GM18511 (cell line): ENCODE measurements around the gene ADGRD2.

Experiments used
- ATAC-seq: cut with Tn5 transposase; IDR thresholded peaks from one replicate; pipeline ENCODE4 v1.9.1; 2021; ENCODE audit warnings: mild to moderate bottlenecking, moderate library complexity; ENCODE audit not compliant: unreplicated experiment

ADGRD2 gene

DNA sequence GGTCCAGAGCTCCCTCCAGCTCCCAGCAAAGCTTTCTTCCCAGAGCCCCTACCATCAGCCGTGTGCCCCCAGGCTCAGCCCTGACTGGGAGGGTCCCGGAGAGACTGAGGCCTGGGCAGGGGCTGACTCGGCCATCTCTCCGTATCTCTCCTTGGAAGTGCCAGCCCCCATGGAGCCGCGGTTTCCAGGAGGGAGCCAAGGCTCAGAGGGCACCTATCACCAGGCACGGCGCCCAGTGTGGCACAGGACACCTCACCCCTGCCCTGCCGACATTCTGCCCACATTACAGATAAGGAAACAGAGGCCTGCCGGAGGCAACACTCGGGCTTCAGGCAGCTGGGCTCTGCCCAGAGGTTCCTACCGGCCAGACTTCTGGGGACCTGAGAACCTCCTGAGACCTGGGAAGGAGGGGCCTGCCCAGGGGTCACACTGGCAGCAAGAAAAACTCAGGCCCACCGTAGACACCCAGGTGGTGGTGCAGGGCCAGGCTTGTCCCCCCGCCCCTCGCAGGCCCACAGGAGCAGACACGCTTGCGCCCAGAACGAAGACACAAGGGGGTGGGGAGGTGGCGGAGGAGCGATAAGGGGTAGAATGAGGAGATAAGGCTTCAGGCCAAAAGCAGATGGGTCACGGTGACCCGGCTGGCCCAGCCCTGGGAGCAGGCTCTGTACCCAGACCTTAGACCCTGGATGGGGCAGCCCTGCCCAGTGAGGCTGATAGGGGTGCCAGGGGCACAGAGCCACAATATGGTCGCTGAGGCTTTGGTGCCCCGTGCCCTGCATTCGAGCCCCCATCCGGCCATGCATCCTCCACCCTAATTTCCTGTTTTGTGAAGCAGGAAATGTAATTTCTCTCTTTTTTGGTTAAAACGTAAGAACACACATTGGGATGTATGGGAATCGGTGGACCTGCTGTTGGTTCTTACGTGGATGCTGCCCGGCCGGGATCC lies 45.1 kb downstream of the ADGRD2 start:
- no peak for ATAC-seq

DNA sequence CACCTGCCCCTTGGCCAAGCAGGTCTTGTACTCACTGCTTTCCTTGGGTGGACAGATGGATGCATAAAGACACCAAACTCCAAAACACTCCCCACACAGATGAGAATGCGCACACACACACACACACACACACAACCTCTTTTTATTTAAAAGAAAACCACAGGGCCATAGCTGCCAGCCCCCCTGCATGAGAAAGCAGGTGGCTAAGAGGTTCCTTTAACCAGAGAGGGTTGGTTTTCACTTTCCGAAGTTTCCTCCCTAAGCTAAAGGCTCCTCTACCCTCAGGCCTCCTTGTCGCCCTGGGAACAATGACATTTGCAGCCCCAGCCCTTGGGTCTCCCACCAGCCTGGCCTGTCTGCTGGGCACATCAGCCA lies 45.8 kb downstream of the ADGRD2 start:
- ATAC-seq, result no peak

DNA sequence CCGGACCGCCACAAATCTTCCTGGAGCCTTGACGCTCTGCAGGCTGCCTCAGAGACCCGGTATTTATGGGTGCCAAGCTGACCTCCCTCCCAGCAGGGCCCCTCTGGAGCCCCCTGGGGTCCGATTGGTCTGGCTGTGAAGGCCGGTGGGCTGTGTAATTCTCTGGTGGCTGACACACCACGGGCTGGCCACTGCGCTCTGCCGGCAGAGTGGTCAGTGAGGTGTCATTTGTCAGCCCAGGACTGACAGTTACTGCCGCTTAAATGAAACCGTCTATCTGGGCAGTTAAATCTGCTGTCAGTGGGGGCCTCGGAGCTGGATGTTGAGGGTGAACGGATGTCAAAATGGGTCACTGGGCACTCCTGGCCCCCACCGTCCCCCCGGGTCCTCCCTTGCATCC lies 46.2 kb downstream of the ADGRD2 start:
- ATAC-seq, result no peak

DNA sequence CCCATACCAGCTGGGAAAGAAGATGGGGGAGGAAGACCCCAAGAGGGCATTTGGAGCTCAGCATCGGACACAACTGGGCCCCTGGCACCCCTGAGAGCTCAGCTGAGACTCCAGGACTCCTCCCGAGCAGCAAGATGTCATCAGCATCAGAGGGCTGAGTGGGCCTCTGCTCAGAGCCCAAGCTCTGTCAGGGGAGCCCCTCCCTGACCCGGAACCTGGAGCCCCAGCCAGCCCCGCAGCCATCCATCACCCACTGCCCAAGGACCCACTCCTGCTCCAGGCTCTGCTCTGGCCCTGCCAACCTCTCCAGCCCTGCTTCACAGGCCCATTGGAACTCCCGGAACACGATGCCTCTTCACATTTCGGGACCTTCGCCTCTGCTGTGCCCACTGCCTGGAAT lies 47.2 kb downstream of the ADGRD2 start:
- ATAC-seq, result no peak

DNA sequence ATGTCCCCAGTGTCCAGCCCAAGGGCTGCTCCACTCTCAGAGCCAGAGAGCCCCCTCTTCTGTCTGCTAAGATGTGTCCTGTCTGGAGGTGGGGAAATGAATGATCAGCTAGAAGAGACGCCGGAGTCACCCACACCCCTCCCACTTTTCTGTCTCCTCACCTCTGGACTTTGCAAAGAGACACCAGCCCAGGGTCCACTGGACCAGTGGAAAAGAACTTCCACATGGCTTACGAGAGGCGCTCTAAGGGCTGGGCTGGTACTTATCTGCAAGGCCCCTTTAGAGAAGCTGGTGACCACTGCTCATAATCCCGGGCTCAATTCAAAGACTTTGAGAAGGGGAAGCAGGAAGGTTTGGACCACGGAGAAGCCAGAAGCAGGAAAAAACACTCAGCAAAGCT lies 47.8 kb downstream of the ADGRD2 start:
- ATAC-seq, result no peak

DNA sequence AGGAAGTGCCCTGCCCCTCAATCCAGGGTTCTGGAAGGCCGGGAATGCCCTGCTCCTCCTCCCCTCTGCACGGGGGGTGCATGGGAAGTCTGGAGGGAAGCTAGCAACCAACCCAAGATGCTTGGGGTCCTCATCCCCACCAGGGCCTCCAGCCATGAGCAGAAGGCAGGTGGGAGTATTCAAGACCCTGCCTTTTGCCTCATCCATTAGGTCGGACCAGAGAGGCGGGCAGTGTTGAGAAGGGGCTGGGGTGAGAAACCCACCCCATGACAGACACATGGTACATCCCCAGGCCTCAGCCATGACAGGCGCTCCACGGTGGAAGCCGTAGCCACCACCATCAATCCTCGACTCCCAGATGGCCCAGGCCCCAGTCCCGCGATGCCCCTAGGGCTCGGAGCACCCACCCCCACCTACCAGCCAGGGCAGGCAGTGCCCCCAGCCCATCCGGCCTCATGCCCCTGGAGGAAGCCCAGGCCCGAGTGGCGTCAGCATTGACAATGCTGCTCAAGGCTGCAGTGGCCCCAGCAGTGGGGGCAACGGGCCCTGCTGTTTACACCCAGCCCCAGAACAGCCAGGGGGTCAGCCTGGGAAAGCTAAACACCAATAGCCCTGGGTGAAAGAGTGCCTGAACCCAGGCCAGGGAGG lies 48.4 kb downstream of the ADGRD2 start:
- no peak for ATAC-seq

DNA sequence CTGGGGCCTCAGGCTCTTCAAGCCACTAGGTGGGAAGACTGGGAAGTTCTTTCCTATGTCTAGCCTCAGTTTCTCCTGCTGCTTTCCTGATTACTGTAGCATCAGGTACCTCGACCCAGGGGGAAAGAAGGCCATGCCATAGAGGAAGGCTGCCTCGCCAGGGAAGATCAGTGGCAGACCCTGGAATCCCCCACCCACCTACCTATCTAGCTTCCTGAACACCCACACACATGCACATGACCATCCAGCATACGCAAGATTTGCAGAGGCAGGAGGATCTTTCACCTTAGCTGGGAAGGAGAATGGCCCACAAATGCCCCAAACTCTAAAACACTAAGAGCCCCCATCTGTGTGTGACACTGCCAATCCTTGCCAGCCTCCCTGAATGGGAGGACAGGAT lies 49.0 kb downstream of the ADGRD2 start:
- ATAC-seq, result no peak

DNA sequence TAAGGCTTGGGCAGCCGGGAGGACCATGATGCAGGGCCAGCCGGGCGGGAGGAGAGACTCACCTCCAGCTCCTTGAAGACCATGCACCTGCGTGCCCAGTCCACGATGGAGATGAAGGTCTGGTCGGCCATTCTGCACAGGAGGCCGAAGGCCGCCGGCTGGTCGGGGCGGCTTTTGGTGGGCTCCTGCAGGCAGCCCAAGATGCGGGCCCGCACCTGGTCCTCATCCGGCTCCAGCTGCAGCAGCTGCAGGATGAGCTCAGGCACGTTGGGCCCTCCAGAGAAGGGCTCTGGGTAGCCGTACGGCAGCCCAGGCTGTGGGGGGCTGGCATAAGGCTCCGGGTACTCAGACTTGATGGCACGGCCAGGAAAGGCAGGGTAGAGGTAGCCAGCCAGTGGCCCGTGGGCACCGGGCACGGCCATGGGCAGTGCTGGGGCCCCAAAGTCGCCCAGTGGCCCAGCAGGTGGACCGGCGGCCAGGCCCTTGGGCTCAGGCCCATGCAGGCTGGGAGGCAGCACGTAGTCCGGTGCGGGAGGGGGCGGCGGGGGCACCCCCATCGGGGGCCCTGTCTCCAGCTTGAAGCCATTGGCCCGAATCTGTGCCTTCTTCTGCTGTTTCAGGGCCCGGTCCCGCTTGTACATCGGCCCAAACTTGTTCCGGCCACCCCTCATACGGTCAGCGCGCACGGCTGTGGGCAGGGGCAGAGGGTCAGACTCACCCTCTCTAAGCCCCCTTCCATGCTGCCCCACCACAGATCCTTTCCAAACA lies 50.0 kb downstream of the ADGRD2 start:
- ATAC-seq, result no peak

DNA sequence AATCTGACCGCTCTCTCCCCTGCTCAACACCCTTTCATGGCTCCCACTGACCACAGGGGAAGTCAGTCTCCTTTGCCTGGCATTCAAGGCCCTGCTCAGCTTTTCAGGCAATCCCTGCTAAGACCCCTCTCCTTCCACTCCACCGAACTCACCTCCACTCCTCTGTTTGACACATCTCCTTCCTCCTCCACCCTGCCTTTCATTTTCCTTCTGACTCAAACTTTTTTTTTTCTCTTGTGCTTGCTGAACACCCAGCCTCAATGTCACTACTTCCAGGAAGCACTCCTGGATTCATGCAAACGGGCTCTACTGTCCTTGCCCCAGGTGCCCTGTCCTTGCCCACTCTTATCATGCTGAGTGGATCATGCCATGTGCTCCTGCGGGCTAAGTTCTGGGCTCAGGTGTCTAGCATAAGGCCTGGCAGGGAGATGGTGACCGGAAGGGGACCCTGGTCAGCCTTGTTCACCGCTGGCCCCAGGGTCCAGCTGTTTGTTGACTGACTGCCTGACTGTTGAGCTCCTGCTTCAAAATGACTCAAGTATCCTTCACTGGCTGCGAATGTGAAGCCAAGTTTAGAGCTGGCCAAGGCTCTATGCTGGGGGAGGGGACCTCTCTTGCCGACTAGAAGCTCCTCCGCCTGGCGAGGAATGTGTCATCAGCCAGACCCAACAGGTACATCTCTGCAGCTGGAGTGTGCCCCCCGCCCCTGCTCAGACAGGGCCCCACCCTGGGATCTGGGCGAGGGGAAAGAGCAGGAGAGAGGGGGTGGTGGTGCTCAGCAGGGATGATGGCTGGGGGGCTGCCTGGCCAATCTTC lies 50.8 kb downstream of the ADGRD2 start:
- no peak for ATAC-seq

DNA sequence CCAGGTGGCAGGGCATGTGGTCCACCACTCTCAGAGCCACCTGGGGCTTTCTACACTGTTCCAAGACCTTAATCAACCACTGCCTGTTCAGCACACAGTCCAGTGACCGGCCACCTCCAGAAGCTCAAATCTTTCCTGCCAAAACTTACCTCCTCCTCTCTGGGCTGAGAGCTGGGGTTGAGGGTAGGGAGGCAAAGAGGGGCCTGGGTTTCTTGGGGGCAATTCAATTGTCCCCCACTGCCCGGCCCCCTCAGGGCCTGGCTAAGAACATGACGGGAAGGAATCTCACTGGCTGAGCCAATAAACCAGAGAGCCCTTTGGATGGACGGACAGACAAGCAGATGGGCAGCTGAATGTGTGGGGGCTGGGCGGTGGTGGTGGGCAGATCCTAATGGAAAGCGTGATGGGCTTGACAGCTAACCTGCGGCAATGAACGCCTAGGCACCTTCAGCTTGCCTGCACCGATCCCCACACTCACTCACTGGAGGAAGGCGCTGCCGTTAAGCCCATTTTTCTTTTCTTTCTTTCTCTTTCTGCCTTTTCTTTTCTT lies 51.6 kb downstream of the ADGRD2 start:
- ATAC-seq, result no peak

DNA sequence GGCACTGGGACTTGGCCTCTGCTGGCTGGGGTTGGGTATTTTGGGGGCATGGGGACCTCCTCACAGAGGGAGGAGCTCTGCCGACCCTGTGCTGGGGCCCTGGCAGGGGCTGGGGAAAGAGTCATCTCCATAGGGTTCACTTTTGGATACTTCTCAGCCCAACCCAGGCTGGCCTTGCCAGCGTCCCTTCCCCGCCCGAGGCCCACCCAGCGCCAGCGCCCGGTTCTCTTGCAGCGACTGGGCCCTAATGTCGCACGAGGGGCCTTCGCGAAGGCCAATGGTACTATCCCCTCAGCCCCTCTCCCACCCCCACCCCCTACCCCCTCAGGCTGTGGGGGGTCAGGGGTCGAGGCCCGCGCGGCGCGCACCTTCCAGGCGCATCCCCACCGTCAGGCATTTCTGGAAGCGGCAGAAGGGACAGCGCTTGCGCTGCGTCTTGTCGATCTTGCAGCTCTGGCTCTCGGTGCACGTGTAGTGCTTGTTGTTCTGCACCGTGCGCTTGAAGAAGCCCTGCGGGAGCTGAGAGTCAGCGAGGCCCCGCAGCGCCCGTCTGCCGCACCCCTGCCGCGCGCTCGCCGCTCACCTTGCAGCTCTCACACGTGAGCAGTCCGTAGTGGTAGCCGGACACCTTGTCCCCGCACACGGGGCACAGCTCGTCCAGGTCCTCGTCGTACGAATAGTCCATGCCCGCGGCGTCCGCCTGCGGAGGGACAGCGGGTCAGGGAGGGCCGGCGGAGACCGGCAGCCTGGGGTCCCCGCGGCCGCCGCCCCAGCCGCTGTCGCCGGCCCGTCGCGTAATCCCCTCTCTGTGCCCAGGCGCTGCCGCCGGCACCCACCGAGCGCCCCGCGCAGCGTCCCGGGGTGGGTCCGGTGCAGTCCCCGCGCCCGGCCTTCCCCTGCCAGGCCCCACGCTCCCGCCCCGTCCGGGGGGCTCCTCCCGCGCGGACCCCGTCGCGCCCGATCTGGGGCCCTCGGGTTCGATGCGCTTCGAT lies 52.8 kb downstream of the ADGRD2 start:
- ATAC-seq, result no peak

DNA sequence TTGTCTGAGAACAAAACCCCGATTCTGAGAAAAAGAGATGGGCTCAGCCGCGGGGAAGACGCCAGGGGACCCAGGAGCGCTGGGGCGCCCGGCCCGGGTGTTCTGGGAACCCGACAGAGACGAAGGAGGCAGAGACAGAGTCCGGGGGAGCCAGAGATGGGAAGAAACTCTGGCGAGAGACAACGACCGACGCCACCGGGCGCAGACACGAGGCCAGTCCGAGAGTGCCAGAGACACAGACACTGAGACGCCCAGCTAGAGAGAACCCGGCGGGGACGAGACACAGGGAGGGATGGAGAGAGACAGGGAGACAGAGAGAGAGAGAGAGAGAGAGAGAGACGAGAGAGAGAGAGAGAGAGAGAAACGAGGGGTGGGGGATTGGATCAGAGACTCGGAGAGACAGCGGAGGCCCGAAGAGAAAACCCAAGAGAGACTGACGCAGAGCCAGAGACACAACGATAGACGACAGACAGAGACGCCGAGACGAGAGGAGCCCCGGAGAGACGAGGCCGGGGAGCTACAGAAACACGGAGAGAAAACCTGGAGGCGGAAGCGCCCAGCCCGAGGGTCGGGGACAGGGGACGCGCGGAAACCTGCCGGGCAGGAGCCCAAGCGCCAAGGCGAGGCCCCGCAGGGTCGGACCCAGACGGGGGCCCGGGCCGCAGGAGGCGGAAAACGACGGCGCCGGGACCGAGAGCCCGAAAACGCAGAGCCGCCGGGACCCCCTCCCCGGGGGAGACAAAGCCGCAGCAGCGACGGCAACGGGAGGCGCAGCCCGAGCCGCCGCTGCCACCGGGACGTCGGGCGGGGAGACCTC lies 53.7 kb downstream of the ADGRD2 start:
- no peak for ATAC-seq

DNA sequence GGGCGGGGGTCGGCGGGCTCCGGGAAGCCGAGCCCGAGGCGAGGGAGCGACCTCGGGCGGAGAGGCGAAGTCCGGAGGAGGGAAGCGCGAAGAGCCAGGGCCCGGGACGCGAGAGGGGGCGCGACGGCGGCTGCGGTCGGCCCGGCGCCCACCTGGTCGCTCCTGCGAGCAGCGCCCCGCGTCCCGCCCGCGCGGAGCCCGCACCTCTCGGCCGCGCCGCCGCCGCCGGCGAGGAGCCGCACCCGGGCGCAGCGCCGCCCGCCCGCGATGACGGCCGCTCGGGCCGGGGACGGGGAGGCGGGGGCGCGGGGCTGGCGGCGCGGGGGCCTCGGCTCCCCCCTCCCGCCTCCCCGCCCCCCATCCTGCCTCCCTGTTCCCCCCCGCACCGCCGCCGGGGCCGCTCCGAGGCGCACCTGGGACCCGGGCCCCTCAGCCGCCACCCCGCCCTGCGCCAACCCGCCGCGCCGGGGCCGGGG lies 54.3 kb downstream of the ADGRD2 start:
- no peak for ATAC-seq

DNA sequence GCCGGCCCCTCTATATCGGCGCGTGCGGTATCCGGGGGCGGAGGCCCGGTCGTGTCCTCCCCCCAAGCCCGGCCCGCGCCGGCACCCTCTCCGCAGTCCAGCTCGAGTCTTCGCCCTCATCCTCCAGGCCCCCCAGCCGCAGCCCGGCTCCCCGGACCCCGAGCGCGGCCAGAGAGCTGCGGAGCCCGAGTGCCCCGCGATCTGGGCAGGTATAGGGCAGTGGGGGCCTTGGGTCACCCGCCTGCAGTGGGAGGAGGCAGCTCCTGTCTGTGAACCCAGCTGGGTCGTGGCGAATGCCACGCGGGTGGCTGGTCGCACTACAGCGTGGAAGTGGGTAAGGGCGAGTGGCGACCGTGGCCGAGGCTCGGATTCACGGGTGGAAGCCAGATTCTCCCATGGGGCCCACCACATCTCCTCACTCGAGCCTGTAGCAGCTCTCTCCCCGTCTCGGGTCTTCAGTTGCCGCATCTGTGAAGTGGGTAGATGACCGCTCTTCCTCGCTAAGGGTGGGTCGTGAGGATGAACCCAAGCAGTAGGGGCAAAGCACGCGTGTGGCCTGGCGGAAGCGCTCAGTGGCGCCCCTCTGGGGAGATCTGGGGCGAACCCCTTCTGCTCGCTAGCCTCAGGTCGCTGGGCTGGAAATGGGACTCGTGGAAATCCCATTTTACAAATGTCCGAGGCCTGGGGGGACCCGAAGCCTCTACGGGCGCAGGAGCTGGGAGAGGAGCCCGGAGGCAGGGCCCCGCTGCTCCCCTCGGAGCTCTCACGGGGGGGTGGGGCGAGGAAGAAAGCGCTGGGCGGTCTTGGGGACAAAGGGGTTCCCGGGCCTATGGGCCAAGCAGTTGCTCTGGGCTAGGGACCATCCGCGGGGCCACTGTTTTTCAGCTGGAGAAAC lies 55.0 kb downstream of the ADGRD2 start:
- ATAC-seq, result no peak

DNA sequence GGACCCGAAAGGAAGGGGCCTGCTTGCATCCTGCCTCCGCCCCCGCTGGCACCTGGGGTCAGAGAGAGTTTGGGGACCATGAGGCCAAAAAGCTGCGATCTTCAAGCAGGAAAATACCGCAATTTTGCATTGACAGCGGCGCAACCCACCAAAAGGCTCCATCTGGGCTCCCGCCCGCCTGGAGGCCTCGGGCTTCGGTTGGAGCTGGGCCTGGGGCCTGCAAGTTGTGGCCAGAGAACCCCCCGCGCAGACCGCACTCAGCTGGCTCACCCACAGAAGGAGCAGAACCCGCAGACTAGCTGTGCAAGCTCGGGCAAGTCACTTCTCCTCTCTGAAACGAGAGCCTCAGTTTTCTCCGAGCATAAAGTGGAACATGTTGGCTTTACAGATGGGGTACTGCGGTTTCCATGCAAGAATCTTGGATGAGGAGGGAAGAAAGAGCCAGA lies 55.7 kb downstream of the ADGRD2 start:
- no peak for ATAC-seq

DNA sequence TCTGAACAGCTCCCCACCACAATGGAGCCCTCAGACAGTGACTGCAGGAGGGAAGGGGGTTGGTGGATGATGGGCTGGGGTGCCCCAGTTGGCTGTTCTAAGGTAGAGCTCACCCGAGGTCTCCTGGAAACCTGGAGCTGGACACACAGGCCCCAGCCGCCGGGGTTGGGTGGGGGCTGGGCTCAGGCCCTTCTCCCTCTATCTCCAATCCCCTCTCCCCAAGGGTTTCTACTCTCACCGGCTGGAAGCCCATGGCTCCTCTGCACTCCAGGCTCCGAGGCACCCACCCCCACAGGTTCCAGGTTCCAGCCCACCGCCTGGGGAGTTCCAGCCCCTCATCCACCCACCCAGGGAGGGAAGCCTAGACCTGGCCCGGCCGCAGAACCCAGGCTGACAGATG lies 56.2 kb downstream of the ADGRD2 start:
- no peak for ATAC-seq
